GM12873 (cell line): Measurements from ENCODE around the gene ORC3.

ENCODE experiments used
- TF ChIP-seq, protein P1 (sequence below): IDR thresholded peaks from 2 replicates; pipeline ENCODE4 v1.5.1; 2012; ENCODE audit warnings: low read depth, mild to moderate bottlenecking, moderate library complexity, low read length, control low read depth; ENCODE audit not compliant: insufficient read depth; ENCODE audit errors: missing control alignments

Gene ORC3

GRCh38 chr6:87669051-87669450, 79.1 kb downstream of the ORC3 start:
- TF ChIP-seq, protein P1, sequence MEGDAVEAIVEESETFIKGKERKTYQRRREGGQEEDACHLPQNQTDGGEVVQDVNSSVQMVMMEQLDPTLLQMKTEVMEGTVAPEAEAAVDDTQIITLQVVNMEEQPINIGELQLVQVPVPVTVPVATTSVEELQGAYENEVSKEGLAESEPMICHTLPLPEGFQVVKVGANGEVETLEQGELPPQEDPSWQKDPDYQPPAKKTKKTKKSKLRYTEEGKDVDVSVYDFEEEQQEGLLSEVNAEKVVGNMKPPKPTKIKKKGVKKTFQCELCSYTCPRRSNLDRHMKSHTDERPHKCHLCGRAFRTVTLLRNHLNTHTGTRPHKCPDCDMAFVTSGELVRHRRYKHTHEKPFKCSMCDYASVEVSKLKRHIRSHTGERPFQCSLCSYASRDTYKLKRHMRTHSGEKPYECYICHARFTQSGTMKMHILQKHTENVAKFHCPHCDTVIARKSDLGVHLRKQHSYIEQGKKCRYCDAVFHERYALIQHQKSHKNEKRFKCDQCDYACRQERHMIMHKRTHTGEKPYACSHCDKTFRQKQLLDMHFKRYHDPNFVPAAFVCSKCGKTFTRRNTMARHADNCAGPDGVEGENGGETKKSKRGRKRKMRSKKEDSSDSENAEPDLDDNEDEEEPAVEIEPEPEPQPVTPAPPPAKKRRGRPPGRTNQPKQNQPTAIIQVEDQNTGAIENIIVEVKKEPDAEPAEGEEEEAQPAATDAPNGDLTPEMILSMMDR = no peak

GRCh38 chr6:87670707-87671106, 80.8 kb downstream of the ORC3 start:
- TF ChIP-seq, protein P1 = no peak

- TF ChIP-seq, protein P1 = no peak
Observed at GRCh38 chr6:87671555-87672029, 81.7 kb downstream of the ORC3 start.

DNA sequence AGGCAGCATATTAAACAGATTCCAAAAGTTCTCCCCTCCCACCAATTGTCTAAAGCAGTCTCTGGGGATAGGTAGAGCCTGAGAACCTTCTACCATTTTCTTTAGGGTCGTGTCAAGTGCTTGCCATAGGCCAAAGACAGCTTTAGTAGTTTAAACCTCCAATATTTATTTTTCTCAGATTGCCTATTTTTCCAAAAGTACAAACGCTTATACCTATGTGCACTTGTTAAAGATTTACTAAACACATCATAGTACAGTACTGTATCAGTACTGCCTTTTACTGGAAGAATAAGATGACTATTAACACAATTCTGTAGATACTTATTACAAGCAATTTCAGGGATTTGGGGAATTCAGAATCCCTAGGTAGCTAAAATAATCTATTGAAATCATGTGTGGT, 82.7 kb downstream of the ORC3 start:
- TF ChIP-seq, protein P1 = no peak

DNA sequence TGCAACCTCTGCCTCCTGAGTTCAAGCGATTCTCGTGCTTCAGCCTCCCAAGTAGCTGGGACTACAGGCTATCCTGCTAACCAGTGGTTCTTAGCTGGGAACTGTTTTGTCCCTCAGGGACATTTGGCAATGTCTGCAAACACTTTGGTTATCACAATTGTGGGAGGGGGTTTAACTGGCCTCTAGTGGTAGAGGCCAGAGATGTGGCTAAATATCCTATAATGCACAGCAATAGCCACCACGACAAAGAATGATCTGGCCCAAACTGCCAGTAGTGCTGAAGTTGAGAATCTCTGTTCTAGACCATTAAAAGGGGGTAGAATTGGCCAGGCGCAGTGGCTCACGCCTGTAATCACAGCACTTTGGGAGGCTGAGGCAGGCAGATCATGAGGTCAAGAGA, 83.3 kb downstream of the ORC3 start:
- TF ChIP-seq, protein P1 = no peak

DNA sequence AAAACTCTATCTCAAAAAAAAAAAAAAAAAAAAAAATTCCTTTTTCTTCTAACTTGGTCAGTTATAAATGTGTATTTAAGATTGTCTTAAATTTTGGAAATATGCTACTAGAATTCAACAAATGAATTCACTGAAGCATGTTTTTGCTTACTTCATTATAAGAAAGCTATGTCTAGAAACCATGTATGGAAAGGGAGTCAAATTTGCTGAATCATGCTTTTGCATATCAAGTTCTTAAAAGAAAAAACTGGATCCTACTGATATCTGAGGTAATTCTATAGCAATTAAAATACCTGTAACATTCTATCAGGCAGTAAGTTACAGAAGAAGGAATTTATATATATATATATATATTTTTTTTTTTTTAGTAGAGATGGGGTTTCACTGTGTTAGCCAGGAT, 84.4 kb downstream of the ORC3 start:
- TF ChIP-seq, protein P1 = no peak

DNA sequence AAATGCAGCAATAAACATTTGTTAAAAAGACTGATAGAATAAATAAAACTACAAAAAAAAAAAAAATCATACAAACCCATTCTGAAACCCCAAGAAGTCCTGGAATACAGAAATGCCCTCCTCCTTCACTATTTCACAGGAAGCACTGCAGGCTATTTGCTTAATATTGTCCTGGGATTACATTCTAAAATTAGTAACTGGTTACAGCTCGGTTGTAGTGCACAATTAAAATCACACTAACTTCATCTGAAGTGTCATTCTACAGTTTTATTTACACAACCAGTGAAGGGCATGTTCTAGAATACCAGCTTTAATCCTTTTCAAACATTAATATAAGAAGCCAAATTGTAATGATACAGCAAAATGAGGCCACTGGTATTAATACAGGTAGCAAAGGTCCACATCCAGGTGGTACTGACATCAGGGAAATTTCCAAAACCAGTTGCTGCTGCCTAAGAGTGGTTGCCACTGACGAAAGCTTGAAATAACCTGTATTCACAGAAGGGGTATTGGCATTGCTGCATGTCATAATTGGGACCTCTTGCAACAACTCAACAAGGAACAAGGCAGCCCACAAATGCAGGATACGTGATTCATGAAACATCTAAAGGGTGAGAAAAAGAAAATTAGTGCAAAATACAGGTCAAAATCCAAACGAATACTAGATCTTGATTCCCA, 85.2 kb downstream of the ORC3 start:
- TF ChIP-seq, protein P1 = no peak

GRCh38 chr6:87682310-87682709, 92.4 kb downstream of the ORC3 start:
- TF ChIP-seq, protein P1 = no peak
